HG03432 (cell line): Measurements from ENCODE around the gene CSNK1G1.
"Not testable (repeated sequence)": the region's sequence is repeated elsewhere in the genome, so short reads cannot be mapped to it uniquely, and the experiment has no call there.

ENCODE experiments used
- ATAC-seq: cut with Tn5 transposase; IDR thresholded peaks from one replicate; pipeline ENCODE4 v1.9.1; 2021; ENCODE audit warnings: mild to moderate bottlenecking, moderate library complexity; ENCODE audit not compliant: unreplicated experiment

CSNK1G1 gene

DNA sequence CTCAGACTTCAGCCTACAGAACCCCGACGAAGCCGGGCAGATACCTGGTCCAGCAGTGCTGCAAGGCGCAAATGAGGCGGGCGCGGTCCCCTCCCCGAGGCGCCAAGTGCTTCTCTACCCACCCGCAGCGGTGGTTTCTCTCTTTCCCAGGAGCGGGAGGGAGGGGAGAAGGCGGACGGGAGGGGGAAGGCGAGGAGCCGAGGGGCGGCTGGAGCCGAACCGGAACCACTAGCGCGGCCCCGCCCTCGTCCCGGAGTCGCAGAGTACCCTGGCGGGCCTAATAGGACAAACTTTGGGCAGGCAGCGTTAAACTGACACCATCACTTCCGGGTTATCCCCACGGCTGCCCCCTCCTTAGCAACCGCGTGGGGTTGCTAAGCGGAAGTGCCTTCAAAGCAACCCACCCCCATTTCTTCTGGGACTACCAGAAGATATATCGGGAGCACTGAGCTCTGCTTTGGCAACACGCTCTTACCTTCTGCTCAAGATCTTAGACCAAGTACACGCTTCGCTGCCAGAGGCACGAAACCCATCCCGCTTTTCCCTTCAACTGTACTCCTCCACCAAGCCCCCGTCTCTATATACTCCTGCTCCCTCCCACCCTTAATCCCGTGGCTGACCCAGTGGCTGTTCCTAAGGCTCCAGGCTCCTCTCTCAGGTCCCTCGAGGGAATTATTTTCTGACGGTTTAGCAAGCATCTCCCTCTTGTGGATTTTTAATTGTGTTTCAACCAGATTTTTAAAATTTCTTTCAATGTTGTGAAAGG, at the start of gene CSNK1G1:
Gene CSNK1G1, minus strand, starts transcription at position 230 of the 766 bp plus-strand sequence. CDS start 55,674 bp downstream, outside the sequence.
- peak; percentile 95 for ATAC-seq

DNA sequence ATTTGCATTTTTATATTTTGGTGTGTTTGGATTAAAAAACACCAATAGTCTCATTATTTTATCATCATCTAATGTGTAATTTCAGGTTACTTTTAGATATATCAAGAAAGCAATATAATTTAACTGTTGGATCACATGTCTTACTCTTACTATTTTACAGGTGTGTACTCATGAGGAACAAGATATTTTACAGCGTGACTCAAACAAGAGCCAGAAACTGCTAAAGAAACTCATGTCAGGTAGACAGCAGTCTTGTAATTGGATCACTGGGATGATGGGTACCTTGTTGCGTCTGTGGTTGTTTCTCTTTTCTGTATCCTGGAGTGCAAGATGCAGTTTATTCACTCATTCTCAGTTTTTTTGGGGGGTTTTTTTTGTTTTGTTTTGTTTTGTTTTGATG, 44.6 kb upstream of the CSNK1G1 start:
- ATAC-seq: no peak

DNA sequence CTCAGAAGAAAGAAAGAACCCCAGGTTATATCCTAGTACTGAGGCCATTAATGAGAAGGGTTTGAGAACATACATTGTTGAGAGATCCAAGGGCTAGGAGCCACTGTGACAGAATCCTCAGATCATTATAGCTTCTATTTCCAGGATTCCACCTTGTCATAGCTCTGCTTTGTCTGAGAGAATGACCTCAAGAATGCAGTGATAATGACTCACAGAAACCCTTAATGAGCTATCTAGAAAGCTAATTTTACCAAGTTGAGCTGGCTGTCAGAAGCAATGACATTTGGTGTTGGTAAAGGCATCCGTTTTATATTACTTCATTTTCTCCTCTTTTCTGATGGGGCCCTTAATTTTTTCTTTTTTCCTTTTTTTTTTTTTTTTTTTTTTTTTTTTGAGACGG, 42.6 kb upstream of the CSNK1G1 start:
- no peak for ATAC-seq

- ATAC-seq: no peak
Observed at GRCh38 chr15:64396789-64397188, 40.8 kb upstream of the CSNK1G1 start.

GRCh38 chr15:64392471-64392870, 36.5 kb upstream of the CSNK1G1 start:
- ATAC-seq: not testable (repeated sequence)

DNA sequence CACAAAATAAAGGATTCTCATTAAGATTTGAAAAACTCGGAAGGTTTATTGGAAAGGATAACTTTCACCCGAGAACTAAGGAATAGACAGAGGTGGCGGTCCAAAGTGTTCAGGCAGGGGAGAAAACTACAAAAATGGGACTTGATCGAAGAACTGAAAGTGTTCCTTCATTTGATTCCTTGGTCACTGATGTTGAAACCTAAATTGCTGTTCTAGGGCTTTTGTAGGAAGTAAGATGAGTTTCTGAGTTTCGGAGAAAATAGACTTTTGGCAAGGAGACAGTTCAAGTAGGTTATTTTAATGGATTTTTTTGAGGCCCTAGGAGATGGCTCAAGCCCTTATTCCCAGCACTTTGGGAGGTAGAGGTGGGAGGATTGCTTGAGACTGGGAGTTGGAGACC, 33.1 kb upstream of the CSNK1G1 start:
- no peak for ATAC-seq

GRCh38 chr15:64387562-64388168, 31.7 kb upstream of the CSNK1G1 start, which contains the start of gene TRIP4:
TRIP4 (plus strand) TSS chr15:64387836; CDS start chr15:64387864, 28 bp downstream.
- peak; percentile 98 for ATAC-seq

GRCh38 chr15:64386291-64386690, 30.3 kb upstream of the CSNK1G1 start:
- no peak for ATAC-seq

DNA sequence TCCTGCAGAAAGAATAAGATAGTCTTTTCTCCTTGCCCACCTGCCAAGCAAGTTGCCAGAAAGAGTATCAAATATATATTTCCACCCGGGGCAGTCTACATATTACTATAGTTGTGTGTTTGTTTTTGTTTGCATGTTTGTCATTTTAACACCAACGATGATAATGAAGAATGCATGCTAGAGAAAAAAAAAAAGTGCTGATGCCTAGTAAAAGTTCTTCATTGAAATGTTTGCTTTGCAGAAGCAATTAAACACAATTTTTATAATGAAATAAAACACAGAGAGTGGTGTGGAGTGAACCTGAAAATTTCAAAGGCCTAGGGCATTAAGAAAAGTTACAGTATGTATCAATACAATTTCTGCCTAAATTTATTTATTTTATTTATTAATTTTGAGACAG, 27.8 kb upstream of the CSNK1G1 start:
- ATAC-seq: no peak

DNA sequence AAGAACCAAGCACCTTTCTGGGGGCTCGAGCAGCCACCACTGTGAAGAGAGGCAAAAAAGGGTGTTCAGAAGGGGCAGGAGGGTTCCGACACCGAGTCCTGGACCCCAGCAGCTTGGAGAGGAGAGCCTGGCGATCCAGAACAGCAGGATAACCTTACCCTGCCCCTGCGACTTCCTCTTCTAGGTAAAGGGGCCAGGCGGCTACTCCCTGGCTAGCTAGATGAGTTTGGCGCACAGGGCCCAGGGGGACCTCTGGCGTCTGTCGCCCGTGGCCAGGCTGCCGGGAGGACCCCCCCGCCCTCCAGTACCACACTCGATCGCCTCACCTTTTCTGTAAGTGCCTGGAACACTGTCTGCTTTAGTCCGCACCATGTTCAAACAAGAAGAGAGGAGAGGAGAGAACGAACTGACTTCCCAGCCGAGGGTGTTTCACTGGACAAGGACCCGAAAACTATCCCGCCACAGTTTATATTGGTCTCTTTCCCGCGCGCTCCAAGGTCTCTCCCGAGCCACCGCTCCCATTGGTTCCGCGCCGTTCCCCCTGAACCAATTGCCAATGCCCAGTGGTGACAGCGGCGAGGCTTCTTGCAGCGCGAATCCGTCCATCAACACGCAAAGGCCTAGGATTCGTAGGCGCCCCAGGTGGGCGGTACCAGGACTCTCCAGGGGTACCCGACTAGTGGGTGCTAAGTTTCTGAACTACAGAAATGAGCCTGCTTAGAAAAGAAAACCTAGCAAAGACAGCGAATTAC, 25.2 kb upstream of the CSNK1G1 start, which contains the start of gene PCLAF:
Gene PCLAF, minus strand, starts transcription at position 442 of the 752 bp plus-strand sequence. Its CDS starts 70 bp downstream, at position 372.
- peak; percentile 94 for ATAC-seq

GRCh38 chr15:64380130-64380870, 24.3 kb upstream of the CSNK1G1 start:
- ATAC-seq: not testable (repeated sequence)

DNA sequence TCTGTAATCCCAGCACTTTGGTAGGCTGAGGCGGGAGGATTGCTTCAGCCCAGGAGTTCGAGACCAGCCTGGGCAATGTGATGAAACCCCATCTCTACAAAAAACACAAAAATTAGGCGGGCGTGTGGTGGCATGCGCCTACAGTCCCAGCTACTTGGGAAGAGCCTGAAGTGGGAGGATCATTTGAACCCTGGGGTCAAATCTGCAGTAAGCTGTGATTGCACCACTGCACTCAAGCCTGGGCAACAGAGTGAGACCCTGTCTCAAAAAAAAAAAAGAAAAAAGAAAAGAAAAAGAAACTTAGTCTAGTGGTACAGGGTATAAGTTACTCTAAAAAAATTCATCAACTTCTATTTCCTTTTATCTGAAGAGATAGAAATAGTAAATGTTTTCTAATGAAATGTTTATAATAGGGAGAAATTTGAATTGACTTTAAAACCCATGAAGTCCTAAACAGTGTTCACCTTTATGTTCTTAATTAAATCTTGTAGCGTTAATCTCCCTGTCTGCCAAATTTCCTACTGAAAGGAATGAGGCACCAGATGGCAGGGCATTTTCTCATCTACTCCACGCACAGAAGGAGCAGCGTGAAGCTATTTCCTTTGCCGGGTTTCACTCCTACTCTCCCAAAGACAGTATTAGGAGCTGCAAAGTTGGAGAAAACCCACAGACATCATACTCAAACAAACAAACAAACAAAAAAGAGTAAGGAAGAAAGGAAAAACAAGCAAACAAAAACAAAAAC, 23.4 kb upstream of the CSNK1G1 start:
- ATAC-seq: no peak

GRCh38 chr15:64373360-64373759, 17.4 kb upstream of the CSNK1G1 start:
- no peak for ATAC-seq

DNA sequence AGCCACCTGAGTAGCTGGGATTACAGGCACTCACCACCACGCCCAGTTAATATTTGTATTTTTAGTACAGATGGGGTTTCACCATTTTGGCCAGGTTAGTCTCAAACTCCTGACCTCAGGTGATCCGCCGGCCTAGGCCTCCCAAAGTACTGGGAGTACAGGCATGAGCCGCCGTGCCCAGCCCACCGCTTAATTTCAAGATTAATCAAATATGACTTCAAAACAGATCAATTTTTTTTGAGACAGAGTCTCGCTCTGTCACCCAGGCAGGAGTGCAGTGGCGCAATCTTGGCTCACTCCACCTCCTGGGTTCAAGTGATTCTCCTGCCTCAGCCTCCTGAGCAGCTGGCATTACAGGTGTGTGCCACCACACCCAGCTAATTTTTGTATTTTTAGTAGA, 15.4 kb upstream of the CSNK1G1 start:
- not testable (repeated sequence) for ATAC-seq

DNA sequence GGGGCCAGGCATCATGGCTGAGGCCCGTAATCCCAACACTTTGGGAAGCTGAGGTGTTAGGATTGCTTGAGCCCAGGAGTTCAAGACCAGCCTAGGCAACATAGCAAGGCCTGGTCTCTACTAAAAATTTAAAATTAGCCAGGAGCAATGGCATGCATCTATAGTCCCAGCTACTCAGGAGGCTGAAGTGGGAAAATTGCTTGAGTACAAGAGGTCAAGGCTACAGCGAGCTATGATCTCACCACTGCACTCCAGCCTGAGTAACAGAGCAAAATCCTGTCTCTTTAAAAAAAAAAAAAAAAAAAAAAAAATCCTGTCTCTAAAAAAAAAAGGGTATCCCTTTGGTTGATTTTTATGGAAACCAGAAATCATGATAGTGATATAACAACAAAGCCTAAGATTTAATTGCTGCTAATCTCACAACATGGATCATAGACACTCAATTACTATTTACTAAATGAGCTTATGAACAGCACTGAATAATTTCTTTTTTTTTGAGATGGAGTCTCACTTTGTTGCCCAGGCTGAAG, 13.2 kb upstream of the CSNK1G1 start:
- ATAC-seq: no peak

GRCh38 chr15:64361259-64361658, 5.3 kb upstream of the CSNK1G1 start:
- ATAC-seq: no peak

- no peak for ATAC-seq
Observed at GRCh38 chr15:64356710-64357040, 702 bp upstream of the CSNK1G1 start.

DNA sequence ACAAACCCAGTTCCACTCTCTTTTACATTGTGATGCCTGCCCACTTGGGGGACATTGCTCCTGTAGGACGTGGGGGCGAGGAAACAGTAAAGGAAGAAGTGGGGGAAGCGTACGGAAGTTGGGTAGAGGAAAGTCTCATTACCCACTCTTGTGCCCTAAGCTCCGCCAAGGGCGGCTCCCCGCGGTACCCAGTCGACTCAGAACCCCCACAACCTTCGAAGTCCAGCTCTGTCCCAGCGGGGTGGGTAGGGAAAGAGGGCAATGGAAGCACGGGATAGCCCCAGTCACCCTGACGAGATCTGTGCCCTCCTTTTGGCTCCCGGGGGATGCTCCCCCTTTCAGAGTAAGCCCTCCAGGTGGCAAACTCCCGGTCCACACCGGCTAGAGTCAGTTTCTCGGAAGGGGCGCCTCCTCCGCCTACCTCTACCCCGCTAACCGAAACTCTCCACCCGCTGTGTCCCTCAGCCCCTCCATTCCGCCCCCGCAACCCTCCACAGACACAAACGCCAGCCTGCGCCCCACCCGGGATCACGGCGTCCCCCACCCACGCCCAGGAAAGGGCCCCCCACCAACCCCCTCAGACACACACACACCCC, 527 bp downstream of the CSNK1G1 start:
- peak; percentile 18 for ATAC-seq

DNA sequence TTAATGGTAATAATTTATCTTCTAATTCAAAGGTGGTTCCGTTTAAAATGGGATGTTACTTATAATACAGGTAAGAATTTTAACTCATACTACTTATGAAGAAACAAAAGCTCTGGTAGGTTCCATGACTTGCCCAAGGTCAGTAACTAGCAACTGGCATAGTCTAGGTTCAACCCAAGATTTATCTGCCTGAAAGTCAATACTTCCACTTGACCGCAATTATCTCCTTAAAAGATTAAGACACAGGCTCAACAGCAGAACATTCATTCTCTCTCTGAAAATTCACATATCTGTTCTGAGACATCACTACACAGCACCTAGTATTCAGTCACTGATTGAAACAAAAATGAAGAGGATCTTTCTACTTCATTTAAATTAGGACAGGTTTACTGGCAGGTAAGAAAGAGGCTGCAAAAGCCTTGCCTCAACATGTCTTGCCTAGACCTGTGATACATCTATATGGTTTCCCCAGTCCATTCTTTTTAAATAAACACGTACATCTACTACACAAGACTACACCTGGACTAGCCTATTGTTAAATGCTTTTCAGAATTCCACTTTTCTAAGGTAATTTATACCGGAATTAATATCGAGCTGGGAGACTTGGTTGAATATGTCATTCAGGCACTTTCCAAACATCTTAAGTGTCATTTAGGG, 1.2 kb downstream of the CSNK1G1 start:
- no peak for ATAC-seq
